Endothelial cell of umbilical vein (primary cell): ENCODE results near the gene IL23A. TPM values are rescaled to one million over a fixed set of nuclear protein-coding genes. Genes with fewer than 3 reads are reported as not detected.
"Not testable (repeated sequence)": the region's sequence is repeated elsewhere in the genome, so short reads cannot be mapped to it uniquely, and the experiment has no call there.

ENCODE experiments used
- BruUV-seq: library from RNA; stranded (reverse); fragments of 400-500 nt; replicated peaks from 2 replicates; lab custom pipeline; 2021; lab: Mats Ljungman, UMichigan
- CTCF ChIA-PET: fragments of 300-600, 350-600 bp; sonication (Branson Sonifier 250); formaldehyde crosslinking; loops from one replicate; lab custom pipeline; 2021; ENCODE audit warnings: antibody characterized with exemption, inconsistent platforms; lab: Charles Lee
- POLR2A ChIA-PET: fragments of 300-600, 350-600 bp; sonication (Branson Sonifier 250); formaldehyde crosslinking; loops from one replicate; lab custom pipeline; 2021; ENCODE audit warnings: antibody characterized with exemption, inconsistent platforms; lab: Charles Lee
- DNase-seq: peaks from one replicate; pipeline ENCODE4 v3.0.0-alpha.2; 2011; ENCODE audit warnings: low read depth, low spot score
- FAIRE-seq: peaks from 2 replicates; lab custom pipeline; 2011; peaks lifted over from hg19 to GRCh38; lab: Jason Lieb, UNC
- H2AFZ ChIP-seq: 2 replicates; pipeline ENCODE4 v1.6.0; 2012; ENCODE audit warnings: low read depth, low read length, control low read depth, inconsistent platforms
- H3K27ac ChIP-seq: 2 replicates; pipeline ENCODE4 v1.5.1; 2011; ENCODE audit warnings: low read depth, mild to moderate bottlenecking, control low read depth, low read length, moderate library complexity; ENCODE audit not compliant: insufficient read depth
- H3K27me3 ChIP-seq, 2 experiments: 2 replicates each; pipeline versions ENCODE4 v1.6.0 to v1.6.1; 2011; ENCODE audit warnings: low read length in 2 of 2, mixed read lengths in 1 of 2; ENCODE audit not compliant: control insufficient read depth in 2 of 2, insufficient read depth in 2 of 2
- H3K36me3 ChIP-seq, 2 experiments: 2 replicates in 1 of 2; 3 replicates in 1 of 2; pipeline ENCODE4 v1.5.1; 2011; ENCODE audit warnings: low read length in 2 of 2, mild to moderate bottlenecking in 1 of 2, moderate library complexity in 1 of 2; ENCODE audit not compliant: control insufficient read depth in 2 of 2, insufficient read depth in 2 of 2; ENCODE audit errors: extremely low read depth in 1 of 2
- H3K4me1 ChIP-seq: 3 replicates; pipeline ENCODE4 v1.5.1; 2011; ENCODE audit warnings: mild to moderate bottlenecking, low read length; ENCODE audit not compliant: control insufficient read depth, insufficient read depth; ENCODE audit errors: extremely low read depth
- H3K4me2 ChIP-seq: 2 replicates; pipeline ENCODE4 v1.6.1; 2011; ENCODE audit warnings: low read length, control low read depth, mixed read lengths; ENCODE audit not compliant: insufficient read depth
- H3K4me3 ChIP-seq, 3 experiments: fragments of 200-600 bp in 1 of 3; sonication (generic), shearing (Covaris generic) in 1 of 3; replicated peaks in 1 of 3; 2 replicates each; pipeline ENCODE4 v1.5.1; 2011 to 2016; ENCODE audit warnings: control low read depth in 3 of 3, low read length in 3 of 3, mild to moderate bottlenecking in 2 of 3, inconsistent platforms in 1 of 3, low read depth in 1 of 3, moderate library complexity in 1 of 3; ENCODE audit not compliant: insufficient read depth in 1 of 3
- H3K79me2 ChIP-seq: 2 replicates; pipeline ENCODE4 v1.6.0; 2012; ENCODE audit warnings: low read length, inconsistent platforms; ENCODE audit not compliant: control insufficient read depth, insufficient read depth
- H3K9ac ChIP-seq: replicated peaks from 2 replicates; pipeline ENCODE3; 2011; ENCODE audit warnings: low read length, control low read depth; ENCODE audit not compliant: insufficient read depth; ENCODE audit errors: extremely low read depth
- H3K9me1 ChIP-seq: replicated peaks from 3 replicates; pipeline ENCODE4 v1.6.0; 2011; ENCODE audit warnings: mild to moderate bottlenecking, low read length; ENCODE audit not compliant: control insufficient read depth, insufficient read depth; ENCODE audit errors: extremely low read depth
- H3K9me3 ChIP-seq: replicated peaks from 2 replicates; pipeline ENCODE4 v1.5.1; 2012; ENCODE audit warnings: low read length, inconsistent platforms; ENCODE audit not compliant: control insufficient read depth, insufficient read depth
- H4K20me1 ChIP-seq: replicated peaks from 2 replicates; pipeline ENCODE3; 2011; ENCODE audit warnings: mild to moderate bottlenecking, low read length; ENCODE audit not compliant: control insufficient read depth, insufficient read depth; ENCODE audit errors: extremely low read depth
- EZH2 ChIP-seq: IDR thresholded peaks from 2 replicates; pipeline ENCODE4 v1.6.1; 2012; ENCODE audit warnings: borderline replicate concordance, low read depth, mild to moderate bottlenecking, moderate library complexity, low read length, inconsistent platforms; ENCODE audit not compliant: severe bottlenecking
- JUN ChIP-seq: IDR thresholded peaks from 2 replicates; pipeline ENCODE4 v1.6.1; 2011; ENCODE audit warnings: borderline replicate concordance, low read depth; ENCODE audit not compliant: insufficient read length, insufficient read depth
- POLR2A ChIP-seq: IDR thresholded peaks from 2 replicates; pipeline ENCODE4 v1.6.1; 2012; ENCODE audit warnings: low read depth, mild to moderate bottlenecking, control low read depth, low read length
- POLR2AphosphoS5 ChIP-seq: IDR thresholded peaks from 2 replicates; pipeline ENCODE4 v1.6.1; 2012; ENCODE audit warnings: low read depth, mild to moderate bottlenecking, control low read depth, low read length, moderate library complexity; ENCODE audit not compliant: insufficient read depth
- dilution Hi-C: fragments of 300-500 bp; cut with MboI; formaldehyde crosslinking; loops from one replicate; pipeline ENCODE4 v1.15.0; 2019; ENCODE audit warnings: low sequenced_read_pairs; ENCODE audit not compliant: extremely low pct_ligation_motif_present
- intact Hi-C: fragments of 100-400 bp; cut with micrococcal nuclease; formaldehyde crosslinking; loops from one replicate; pipeline ENCODE4 v1.10.0; 2022
- polyA plus RNA-seq, 4 experiments: library from polyadenylated mRNA; depleted of rRNA in 3 of 4; stranded (reverse) in 3 of 4; unstranded in 1 of 4; fragments of >200 nt; gene quantifications; 2 replicates each; pipeline versions ENCODE4 v1.2.1 to v1.2.3, GENCODE V29; 2011 to 2012; ENCODE audit warnings: missing spikeins in 1 of 4
- total RNA-seq: library from RNA; stranded (reverse); gene quantifications from 2 replicates; pipeline ENCODE4 v1.2.3, GENCODE V29; 2021

The IL23A gene
- total and polyA plus RNA-seq, 2 donors (not counting 3 experiments of a cell fraction or from before 2014, with no cell fraction given): 0.12 TPM; not detected in 1

DNA sequence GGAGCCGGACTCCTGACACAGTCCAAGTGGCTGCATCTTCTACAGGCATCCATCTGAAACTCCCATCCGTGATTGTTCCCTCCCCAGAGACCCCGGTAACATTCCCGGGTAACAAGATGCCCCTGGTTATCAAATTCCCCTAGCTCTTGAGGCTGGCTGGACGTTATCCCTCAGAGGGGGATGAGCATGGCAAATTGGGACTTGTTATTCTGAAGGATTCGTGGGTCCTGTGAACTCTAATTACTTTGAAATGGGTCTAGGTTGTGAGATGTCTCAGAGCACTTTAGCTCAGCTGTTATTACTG, 4.2 kb upstream of the IL23A start:
- dilution Hi-C loops: no loop called here
- Histone ChIP-seq H3K27me3 (no peaks in the 10 kb centered on the region), H3K9ac (peak overlapping the region; percentile 89), H2AFZ (peak overlapping the region; percentile 40), H3K27ac (peak overlapping the region; percentile 97), H3K9me3 (no peaks in the 10 kb centered on the region), H3K4me2 (peak overlapping the region; percentile 68), H3K36me3 (no peaks in the 10 kb centered on the region), H3K9me1 (no peaks in the 10 kb centered on the region), H3K4me3 (peak overlapping the region; percentile 8 to 70 (median 46)), H4K20me1 (no peaks in the 10 kb centered on the region), H3K4me1 (peaks cover 16% of the 10 kb centered on the region), H3K79me2 (no peaks in the 10 kb centered on the region)
- CTCF ChIA-PET: interaction anchor here (1.1 to 2.7 kb wide), 4 partner anchors 18 to 145 kb away, joined by 4 to 13 read pairs (median 6); partner anchors contain the start of genes CNPY2 and SMARCC2
- intact Hi-C loops: loop anchor here (1.0 kb wide), 3 partner anchors 18 to 130 kb away; partner anchors contain the start of gene STAT2
- no peak for TF ChIP-seq EZH2
- peak; percentile 40 for TF ChIP-seq POLR2AphosphoS5
- TF ChIP-seq POLR2A: no peak
- no peak for TF ChIP-seq JUN
- DNase-seq: no peak
- BruUV-seq: TSS peak; percentile 97
- FAIRE-seq: peak; percentile 63
- POLR2A ChIA-PET: no interaction called here

- H2AFZ ChIP-seq, H3K4me2 ChIP-seq, H3K9me3 ChIP-seq, BruUV-seq, H3K9ac ChIP-seq, H3K9me1 ChIP-seq, H3K4me3 ChIP-seq, FAIRE-seq, H3K36me3 ChIP-seq, H3K27me3 ChIP-seq, DNase-seq, intact Hi-C loops, H4K20me1 ChIP-seq, dilution Hi-C loops, H3K79me2 ChIP-seq, H3K27ac ChIP-seq: not testable (repeated sequence)
- ChIA-PET CTCF (interaction anchor here (0.9 to 2.7 kb wide), 2 partner anchors 20 to 129 kb away, joined by 4 to 13 read pairs; partner anchors contain the start of gene CNPY2), POLR2A (interaction anchor here (0.7 kb wide), 1 partner anchor 206 kb away, joined by 3 read pairs; no protein-coding TSS in a partner anchor)
- peaks cover 16% of the 10 kb centered on the region for H3K4me1 ChIP-seq
Observed at GRCh38 chr12:56335527-56335926, 3.2 kb upstream of the IL23A start.
